SK-N-MC (cell line): ENCODE data around the gene CLCNKA.

ENCODE experiments used
- EZH2 ChIP-seq: fragments of 200-600 bp; sonication (generic); IDR thresholded peaks from one replicate; pipeline ENCODE4 v1.6.1; 2017; ENCODE audit warnings: antibody characterized with exemption
- POLR2AphosphoS5 ChIP-seq: IDR thresholded peaks from 2 replicates; pipeline ENCODE4 v1.6.1; 2012; ENCODE audit warnings: mild to moderate bottlenecking, low read depth, low read length, borderline replicate concordance

DNA sequence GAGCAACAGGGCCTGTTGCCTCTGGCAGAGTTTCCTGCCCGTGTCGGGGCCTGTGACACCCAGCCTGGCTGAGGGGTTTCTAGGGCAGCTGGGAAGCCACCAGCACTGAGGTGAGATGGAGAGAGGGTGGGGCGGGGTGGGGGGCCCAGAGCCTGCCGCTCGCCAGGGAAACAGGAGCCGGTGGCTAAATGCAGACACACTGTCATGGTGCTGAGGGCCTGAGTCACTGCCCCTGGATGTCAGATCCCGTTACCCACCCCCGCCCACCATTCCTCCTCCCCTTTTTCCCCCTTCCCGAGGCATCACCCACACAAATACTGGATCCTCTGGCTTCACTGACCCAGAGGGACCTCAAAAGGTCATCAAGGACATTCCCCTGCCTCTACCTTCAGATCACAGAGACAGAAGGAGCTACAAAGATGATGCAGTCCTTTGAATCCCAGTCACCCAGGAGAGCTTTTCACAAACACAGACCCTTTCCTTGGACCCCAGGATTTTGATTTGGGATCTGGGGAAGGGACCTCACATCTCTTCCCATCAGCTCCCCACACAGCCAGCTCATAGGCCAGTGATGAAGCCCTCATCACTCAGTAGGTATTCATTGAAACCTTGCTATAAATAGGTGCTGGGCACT, 2.1 kb upstream of the CLCNKA start:
- TF ChIP-seq POLR2AphosphoS5 (no peak), EZH2 (no peak)
